ENCODE data around the gene PCLO.
"Not testable (repeated sequence)": the region's sequence is repeated elsewhere in the genome, so short reads cannot be mapped to it uniquely, and the experiment has no call there.

PCLO gene

DNA sequence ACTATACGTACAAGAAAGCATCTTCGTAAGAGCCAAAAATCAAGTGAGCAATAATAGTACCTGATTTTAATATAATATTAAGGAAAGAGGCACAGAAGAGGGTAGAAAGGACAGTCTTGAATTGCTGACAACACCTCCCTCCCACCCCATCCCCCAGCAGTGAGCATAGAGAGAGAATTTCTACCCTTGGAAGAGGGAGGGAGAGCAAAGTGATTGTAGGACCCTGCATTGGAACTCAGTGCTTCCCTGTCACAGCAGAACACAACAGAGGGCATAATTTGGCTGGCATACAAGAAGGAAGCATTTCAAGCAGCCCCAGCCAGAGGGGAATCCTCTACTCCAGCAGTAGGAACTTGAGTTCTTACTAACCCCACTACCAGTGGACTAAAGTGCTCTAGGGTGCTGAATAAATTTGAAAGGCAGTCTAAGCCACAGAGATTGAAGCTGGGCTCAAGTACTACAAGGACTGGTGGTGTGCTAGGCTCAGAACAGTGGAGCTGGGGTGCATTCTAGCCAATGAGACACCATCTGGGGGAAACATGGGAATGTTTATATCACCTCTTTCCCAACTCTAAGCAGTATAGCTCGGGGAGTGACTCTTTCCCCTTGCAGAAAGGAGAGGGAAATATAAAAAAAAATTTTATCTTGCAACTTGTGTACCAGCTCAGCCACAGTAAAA is 44.2 kb downstream of the PCLO start:
- TF ChIP-seq JUND (IDR thresholded peaks at IDR 0.05; ENCODE audit: low read depth), result no peak
- in situ Hi-C loops (cut with HindIII; ENCODE audit: low pct_unique_long_range_greater_than_20kb, low sequenced_read_pairs), result no loop called here
- no peak for DNase-seq (ENCODE audit: low read depth in 1 of 2, low spot score in 1 of 2)

GRCh38 chr7:83117466-83117865 is 45.2 kb downstream of the PCLO start:
- no peak for DNase-seq (ENCODE audit: low read depth in 1 of 2, low spot score in 1 of 2)
- in situ Hi-C loops (cut with HindIII; ENCODE audit: low pct_unique_long_range_greater_than_20kb, low sequenced_read_pairs), result no loop called here
- no peak for TF ChIP-seq JUND (IDR thresholded peaks at IDR 0.05; ENCODE audit: low read depth)

DNA sequence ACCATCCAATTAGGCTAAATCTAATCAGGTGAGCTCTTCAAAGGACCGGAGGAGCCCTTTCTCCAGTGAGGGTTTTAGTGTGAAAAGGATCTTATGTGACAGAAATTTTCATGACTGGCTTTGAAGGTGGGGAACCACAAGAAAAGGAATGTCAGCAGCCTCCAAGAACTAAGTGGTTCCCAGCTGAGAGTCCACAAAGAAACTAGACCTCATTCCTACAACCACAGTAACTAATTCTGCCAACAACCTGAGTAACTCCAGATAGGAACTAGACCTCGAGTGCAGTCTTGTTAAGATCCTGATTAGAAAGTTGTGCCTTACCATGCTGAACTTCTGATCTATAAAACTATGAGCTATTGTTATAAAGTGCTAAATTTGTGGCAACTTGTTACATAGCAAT is 51.3 kb downstream of the PCLO start:
- no peak for DNase-seq (ENCODE audit: low read depth in 1 of 2, low spot score in 1 of 2)
- in situ Hi-C loops (cut with HindIII; ENCODE audit: low pct_unique_long_range_greater_than_20kb, low sequenced_read_pairs), result no loop called here
- no peak for TF ChIP-seq JUND (IDR thresholded peaks at IDR 0.05; ENCODE audit: low read depth)

- DNase-seq (ENCODE audit: low read depth in 1 of 2, low spot score in 1 of 2), result no peak
- in situ Hi-C loops (cut with HindIII; ENCODE audit: low pct_unique_long_range_greater_than_20kb, low sequenced_read_pairs), result no loop called here
- no peak for TF ChIP-seq JUND (IDR thresholded peaks at IDR 0.05; ENCODE audit: low read depth)
These were observed 53.3 kb downstream of the PCLO start for GRCh38 chr7:83109352-83109751.

DNA sequence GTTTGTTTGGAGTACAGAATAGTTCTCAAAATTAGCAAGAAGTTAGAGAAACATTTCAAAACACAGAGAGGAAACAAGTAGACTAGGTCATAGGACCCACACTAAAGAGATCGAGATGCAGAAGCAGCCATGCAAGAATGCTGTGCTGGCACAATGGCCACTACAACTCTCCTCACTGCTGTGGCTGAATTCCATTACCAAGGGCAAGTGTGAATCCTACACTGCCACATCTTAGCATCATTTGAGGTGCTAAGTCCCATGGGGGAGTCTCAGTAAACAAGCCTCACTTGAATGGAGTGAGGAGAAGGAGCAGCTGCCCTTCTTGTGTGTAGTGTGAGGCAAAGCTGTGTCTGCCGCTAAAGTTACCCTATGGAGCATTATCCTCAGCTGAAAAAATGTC is 56.7 kb downstream of the PCLO start:
- no peak for DNase-seq (ENCODE audit: low read depth in 1 of 2, low spot score in 1 of 2)
- TF ChIP-seq JUND (IDR thresholded peaks at IDR 0.05; ENCODE audit: low read depth), result no peak

GRCh38 chr7:83105063-83105462 is 57.6 kb downstream of the PCLO start:
- no peak for DNase-seq (ENCODE audit: low read depth in 1 of 2, low spot score in 1 of 2)
- no peak for TF ChIP-seq JUND (IDR thresholded peaks at IDR 0.05; ENCODE audit: low read depth)
- in situ Hi-C loops (cut with HindIII; ENCODE audit: low pct_unique_long_range_greater_than_20kb, low sequenced_read_pairs), result no loop called here

More for the DNA sequence above, 56.7 kb downstream of the PCLO start:
- in situ Hi-C loops (cut with HindIII; ENCODE audit: low pct_unique_long_range_greater_than_20kb, low sequenced_read_pairs), result no loop called here

GRCh38 chr7:83101530-83101929 is 61.2 kb downstream of the PCLO start:
- in situ Hi-C loops (cut with HindIII; ENCODE audit: low pct_unique_long_range_greater_than_20kb, low sequenced_read_pairs), result no loop called here
- DNase-seq (ENCODE audit: low read depth in 1 of 2, low spot score in 1 of 2), result no peak

GRCh38 chr7:83096065-83096580 is 66.6 kb downstream of the PCLO start:
- no peak for TF ChIP-seq JUND (IDR thresholded peaks at IDR 0.05; ENCODE audit: low read depth)
- in situ Hi-C loops (cut with HindIII; ENCODE audit: low pct_unique_long_range_greater_than_20kb, low sequenced_read_pairs), result no loop called here
- DNase-seq (ENCODE audit: low read depth in 1 of 2, low spot score in 1 of 2), result no peak

More at GRCh38 chr7:83101530-83101929, 61.2 kb downstream of the PCLO start:
- TF ChIP-seq JUND (IDR thresholded peaks at IDR 0.05; ENCODE audit: low read depth), result no peak

DNA sequence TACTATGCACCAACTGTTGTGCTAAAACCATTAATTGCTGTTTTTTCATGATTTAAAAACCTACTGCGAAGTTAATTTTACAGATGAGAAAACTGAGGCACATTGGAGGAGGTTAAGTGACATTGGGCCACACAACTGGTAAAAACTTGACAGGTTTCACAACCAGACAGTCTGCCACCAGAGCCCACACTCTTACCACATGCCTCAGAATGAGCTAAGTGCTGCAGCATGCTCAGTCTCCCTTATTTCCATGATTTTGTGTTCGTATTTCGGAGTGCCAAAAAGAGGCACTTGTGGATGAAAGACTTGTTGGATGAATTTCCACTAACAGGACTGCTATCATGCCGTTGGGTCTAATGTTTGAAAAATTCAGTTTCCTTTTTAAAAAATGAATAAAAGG is 77.4 kb downstream of the PCLO start:
- in situ Hi-C loops (cut with HindIII; ENCODE audit: low pct_unique_long_range_greater_than_20kb, low sequenced_read_pairs), result no loop called here
- DNase-seq (ENCODE audit: low read depth in 1 of 2, low spot score in 1 of 2), result no peak
- no peak for TF ChIP-seq JUND (IDR thresholded peaks at IDR 0.05; ENCODE audit: low read depth)

- DNase-seq (ENCODE audit: low read depth in 1 of 2, low spot score in 1 of 2); in situ Hi-C loops (cut with HindIII; ENCODE audit: low pct_unique_long_range_greater_than_20kb, low sequenced_read_pairs): not testable (repeated sequence)
These were observed 82.8 kb downstream of the PCLO start for GRCh38 chr7:83079879-83080278.

DNA sequence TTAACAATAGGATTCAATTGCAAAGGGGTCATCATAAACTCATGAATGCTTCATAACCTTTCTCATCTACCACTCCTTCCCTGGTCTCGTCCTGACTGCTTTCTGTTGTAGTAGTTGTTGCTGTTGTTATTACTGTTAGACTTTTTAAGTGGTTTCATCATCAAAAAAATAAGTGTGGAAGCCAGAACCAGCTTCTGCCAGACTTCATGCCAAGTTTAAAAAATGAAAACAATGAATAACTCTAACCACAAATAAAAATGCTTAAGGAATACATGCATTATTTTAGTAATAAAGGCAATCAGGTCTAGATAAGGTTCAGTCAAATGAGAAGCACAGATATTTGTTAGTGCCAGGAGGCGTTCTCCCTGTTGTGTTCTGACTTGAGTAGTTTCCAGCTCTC is 85.4 kb downstream of the PCLO start:
- TF ChIP-seq JUND (IDR thresholded peaks at IDR 0.05; ENCODE audit: low read depth), result no peak
- no peak for DNase-seq (ENCODE audit: low read depth in 1 of 2, low spot score in 1 of 2)
- in situ Hi-C loops (cut with HindIII; ENCODE audit: low pct_unique_long_range_greater_than_20kb, low sequenced_read_pairs), result no loop called here

DNA sequence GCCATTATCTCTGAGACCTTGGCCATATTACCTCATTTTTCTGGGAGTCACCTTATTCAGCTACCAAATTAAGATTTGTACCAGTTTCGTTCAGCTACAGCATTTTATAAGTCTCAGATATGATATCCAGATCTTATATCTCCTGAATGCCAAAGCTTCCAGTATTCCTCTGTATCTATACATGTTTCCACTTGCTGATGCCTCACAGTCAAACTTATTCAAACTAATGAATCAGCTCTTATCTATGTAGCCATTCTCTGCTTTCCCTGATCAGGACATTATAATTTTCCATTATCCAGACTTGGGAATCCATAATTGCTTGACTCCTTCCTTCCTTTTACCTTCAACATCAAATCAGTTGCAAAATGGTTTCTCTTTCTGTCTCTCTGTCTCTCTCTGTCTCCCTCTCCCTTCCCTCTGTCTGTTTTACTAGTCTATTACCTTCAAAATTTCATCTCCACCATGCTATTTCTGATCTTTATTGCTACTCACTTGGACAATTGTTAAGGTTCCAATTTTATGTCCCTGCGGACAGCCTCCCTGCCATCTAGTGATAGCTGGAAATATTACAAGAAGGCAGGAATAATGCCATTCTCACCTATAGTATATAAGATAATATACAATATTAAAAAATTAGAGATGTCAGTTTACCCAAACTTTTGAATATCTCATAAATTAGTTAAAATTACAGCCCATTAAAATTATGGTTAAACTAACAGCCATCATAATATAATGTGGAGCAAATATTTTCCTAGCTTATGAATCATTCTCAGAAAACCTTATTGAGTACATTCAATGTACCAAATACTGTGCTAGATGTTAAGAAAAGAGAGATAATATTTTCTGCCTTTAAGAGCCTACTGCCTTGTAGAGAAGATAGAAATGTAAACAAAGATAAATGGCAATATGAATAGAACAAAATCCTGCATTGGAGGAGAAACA is 89.8 kb downstream of the PCLO start:
- in situ Hi-C loops (cut with HindIII; ENCODE audit: low pct_unique_long_range_greater_than_20kb, low sequenced_read_pairs), result no loop called here
- peak; percentile 8 to 50 for DNase-seq (ENCODE audit: low read depth in 1 of 2, low spot score in 1 of 2)
- no peak for TF ChIP-seq JUND (IDR thresholded peaks at IDR 0.05; ENCODE audit: low read depth)

DNA sequence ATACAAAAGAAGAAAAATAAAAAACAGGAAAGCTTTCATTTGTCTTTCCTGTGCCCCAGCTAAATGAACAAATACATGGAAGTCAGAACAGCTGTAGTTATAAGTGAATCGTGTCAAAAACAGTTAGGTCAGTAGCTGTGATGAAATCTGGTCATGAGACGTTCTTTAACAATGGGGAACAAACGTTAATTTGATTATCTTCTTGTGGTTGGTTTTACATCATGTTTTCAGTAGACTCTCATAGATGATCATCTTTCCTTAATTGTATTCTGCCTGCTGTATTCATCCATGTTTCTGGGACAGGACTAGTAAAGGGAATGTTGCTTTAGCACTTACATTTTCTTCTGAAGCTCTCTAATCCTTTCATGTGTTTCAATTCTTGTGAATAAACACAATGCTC is 97.0 kb downstream of the PCLO start:
- in situ Hi-C loops (cut with HindIII; ENCODE audit: low pct_unique_long_range_greater_than_20kb, low sequenced_read_pairs), result no loop called here
- no peak for DNase-seq (ENCODE audit: low read depth in 1 of 2, low spot score in 1 of 2)
- no peak for TF ChIP-seq JUND (IDR thresholded peaks at IDR 0.05; ENCODE audit: low read depth)
